Psoas muscle (tissue), 8 donors: ENCODE results near the gene CMTR2. TPM values are rescaled to one million over a fixed set of nuclear protein-coding genes. Genes with fewer than 3 reads are reported as not detected.

Source experiments
- ATAC-seq, 4 donors: fragments of 200-7000 bp; cut with Tn5 transposase; one replicate each; pipeline ENCODE4 v1.9.1; 2020; ENCODE audit warnings: moderate library complexity in 3 of 4, mild to moderate bottlenecking in 2 of 4
- DNase-seq, 2 donors: peaks; one replicate each; pipeline ENCODE4 v3.0.0-alpha.2; 2020
- H3K27ac ChIP-seq: fragments of 200-600 bp; one replicate; pipeline ENCODE4 v1.8.0; 2022
- H3K27me3 ChIP-seq, 3 donors: fragments of 200-600 bp in 1 of 3; one replicate each; pipeline versions ENCODE4 v1.6.1 to v1.8.0; 2013 to 2022; ENCODE audit warnings: low read length in 2 of 3, mild to moderate bottlenecking in 2 of 3, moderate library complexity in 1 of 3; ENCODE audit not compliant: insufficient read depth in 3 of 3
- H3K36me3 ChIP-seq, 2 donors: fragments of 200-600 bp in 1 of 2; one replicate each; pipeline versions ENCODE4 v1.6.1 to v1.8.0; 2013 to 2022; ENCODE audit warnings: low read depth in 1 of 2, mild to moderate bottlenecking in 1 of 2, moderate library complexity in 1 of 2; ENCODE audit not compliant: insufficient read depth in 1 of 2
- H3K4me1 ChIP-seq: fragments of 200-600 bp; one replicate; pipeline ENCODE4 v1.8.0; 2022
- H3K4me3 ChIP-seq: fragments of 200-600 bp; one replicate; pipeline ENCODE4 v1.8.0; 2022; ENCODE audit warnings: mild to moderate bottlenecking
- H3K9me3 ChIP-seq: fragments of 200-600 bp; one replicate; pipeline ENCODE4 v1.8.0; 2022
- CTCF ChIP-seq: fragments of 200-600 bp; IDR thresholded peaks from one replicate; pipeline ENCODE4 v1.8.0; 2022; ENCODE audit warnings: antibody characterized with exemption
- WGBS, 3 donors: extraction: QIAGEN DNeasy Blood & Tissue Kit; methylation state at CpG; one replicate each; pipeline versions ENCODE4 v1.1.6 to v1.1.7; 2013; 5-methylcytosine and 5-hydroxymethylcytosine counted together
- intact Hi-C, 2 donors: fragments of 100-400 bp; cut with DNase I; formaldehyde crosslinking; loops; one replicate each; pipeline versions ENCODE4 v1.11.0 to v1.14.2; 2022
- polyA plus RNA-seq, 3 donors: library from polyadenylated mRNA; stranded (reverse); fragments of 200-250 nt; gene quantifications; one replicate each; pipeline ENCODE4 v1.2.3, GENCODE V29; 2013
- total RNA-seq, 4 donors: library from RNA; stranded (reverse); fragmentation: NEBNext Ultra II Directional in 2 of 4; extraction: Animal tissue kit (Norgen Biotek cat#: 25700) in 2 of 4; gene quantifications; one replicate each; pipeline versions ENCODE4 v1.2.1 to v1.2.4, GENCODE V29; 2021 to 2023
- donor health status: healthy with polysubstance abuse.
- donor health status: DM: no; HTN: no; CAD: no; lungs with moderate emphysema.
- donor health status: Bipolar disorder and iron deficiency.
- donor health status: healthy.
- donor health status: DM: yes; HTN: yes; CAD: no.
- donor health status: DM: no; HTN: no; CAD: no.
- donor health status: DM: no; HTN: no; CAD: no.
- donor health status: DM: yes; HTN: yes; CAD: no.

The CMTR2 gene
- total and polyA plus RNA-seq, 7 donors = 4.3 to 15.8 (median 9.2) TPM

DNA sequence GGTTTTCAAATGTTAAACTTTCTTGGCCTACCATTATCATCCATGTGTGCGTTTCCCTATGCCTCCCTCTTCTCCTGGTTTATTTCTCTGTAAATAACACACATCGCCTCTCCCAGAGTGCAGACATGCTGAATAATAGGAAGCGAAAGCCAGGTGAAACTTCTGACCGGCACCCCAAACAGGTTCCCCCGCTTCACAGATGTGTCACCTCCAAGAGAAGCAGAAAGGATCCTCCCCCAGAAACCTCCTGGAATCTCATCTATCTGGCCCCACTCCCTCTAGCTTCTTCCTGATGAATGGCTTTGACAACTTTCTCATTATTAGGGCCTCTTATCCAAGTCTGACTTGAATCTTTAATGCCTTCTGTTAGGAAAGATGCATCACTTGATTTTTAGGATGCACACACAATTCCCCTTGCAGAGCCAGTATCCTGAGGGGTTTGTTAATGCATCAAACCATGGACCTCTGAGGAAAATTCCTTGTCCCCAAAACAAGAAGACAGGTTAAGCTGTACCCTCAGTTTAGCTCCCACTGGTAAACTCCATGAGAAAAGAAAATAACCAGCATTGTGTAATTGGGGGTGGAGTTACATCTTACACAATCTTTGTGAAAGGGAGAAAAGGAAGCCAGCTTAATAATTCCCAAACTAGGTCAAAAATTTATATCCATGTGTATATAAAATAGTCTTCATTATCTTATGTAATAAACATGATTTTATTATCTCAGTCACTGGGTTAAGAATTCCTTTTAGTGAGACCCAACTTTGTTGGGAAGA lies 38.6 kb downstream of the CMTR2 start:
- 90 to 94% (median 91%) methylated on average over 5 of the region's 5 CpGs for WGBS, 3 donors
- no peaks in the 10 kb centered on the region for H3K9me3 ChIP-seq
- H3K27me3 ChIP-seq = no peaks in the 10 kb centered on the region
- no peak for TF ChIP-seq CTCF
- DNase-seq = no peak
- H3K36me3 ChIP-seq = no peaks in the 10 kb centered on the region
- H3K27ac ChIP-seq = no peak overlapping the region
- intact Hi-C loops = no loop called here
- H3K4me1 ChIP-seq = no peaks in the 10 kb centered on the region
- H3K4me3 ChIP-seq = no peak overlapping the region
- no peak for ATAC-seq

- no peak overlapping the region for H3K4me3 ChIP-seq
- H3K27me3 ChIP-seq = no peaks in the 10 kb centered on the region
- ATAC-seq (no peak), DNase-seq (no peak)
- WGBS, 3 donors = 34 to 42% (median 41%) methylated on average over 1 of the region's 1 CpG
- no peak overlapping the region for H3K27ac ChIP-seq
- intact Hi-C loops = no loop called here
- no peak for TF ChIP-seq CTCF
- no peaks in the 10 kb centered on the region for H3K9me3 ChIP-seq
- H3K36me3 ChIP-seq = no peaks in the 10 kb centered on the region
- no peaks in the 10 kb centered on the region for H3K4me1 ChIP-seq
Measured at GRCh38 chr16:71249399-71249798, 39.8 kb downstream of the CMTR2 start.

DNA sequence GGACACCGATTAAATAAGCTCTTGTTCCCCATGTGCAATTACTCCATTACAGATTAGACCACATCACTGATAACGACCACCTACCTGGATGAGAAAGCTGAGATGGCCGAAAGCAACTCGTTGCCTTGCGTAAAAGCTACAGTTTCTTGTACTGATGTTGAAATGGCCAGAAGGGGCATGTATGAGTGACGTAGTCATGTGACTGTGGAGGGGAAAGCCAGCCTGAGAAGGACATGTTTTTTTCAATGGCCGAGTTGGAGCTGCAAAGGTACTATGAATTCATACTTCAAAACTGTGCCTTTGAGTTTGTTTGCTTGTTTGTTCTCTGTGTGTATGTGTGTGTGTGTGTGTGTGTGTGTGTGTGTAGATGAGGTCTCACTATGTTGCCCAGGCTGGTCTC lies 41.7 kb downstream of the CMTR2 start:
- no peak for ATAC-seq

GRCh38 chr16:71246309-71246708 lies 42.9 kb downstream of the CMTR2 start:
- H3K4me3 ChIP-seq = no peak overlapping the region
- TF ChIP-seq CTCF = no peak
- no peaks in the 10 kb centered on the region for H3K4me1 ChIP-seq
- no peaks in the 10 kb centered on the region for H3K27me3 ChIP-seq
- no peak for DNase-seq
- no peaks in the 10 kb centered on the region for H3K9me3 ChIP-seq
- intact Hi-C loops = no loop called here
- H3K27ac ChIP-seq = no peak overlapping the region
- ATAC-seq = no peak
- H3K36me3 ChIP-seq = no peaks in the 10 kb centered on the region

More for the DNA sequence above, 41.7 kb downstream of the CMTR2 start:
- no peaks in the 10 kb centered on the region for H3K27me3 ChIP-seq
- 87 to 89% (median 88%) methylated on average over 7 of the region's 7 CpGs for WGBS, 3 donors
- no peak for TF ChIP-seq CTCF
- intact Hi-C loops = no loop called here
- H3K4me3 ChIP-seq = no peak overlapping the region
- no peaks in the 10 kb centered on the region for H3K9me3 ChIP-seq
- no peaks in the 10 kb centered on the region for H3K36me3 ChIP-seq
- H3K4me1 ChIP-seq = no peaks in the 10 kb centered on the region
- no peak overlapping the region for H3K27ac ChIP-seq
- no peak for DNase-seq

- Histone ChIP-seq H3K27ac (no peak overlapping the region), H3K9me3 (no peaks in the 10 kb centered on the region), H3K27me3 (no peaks in the 10 kb centered on the region), H3K36me3 (no peaks in the 10 kb centered on the region), H3K4me1 (no peaks in the 10 kb centered on the region), H3K4me3 (no peak overlapping the region)
- ATAC-seq (no peak), DNase-seq (no peak)
- no peak for TF ChIP-seq CTCF
- 89 to 92% (median 91%) methylated on average over 1 of the region's 1 CpG for WGBS, 3 donors
- intact Hi-C loops = no loop called here
Measured at GRCh38 chr16:71244521-71244920, 44.7 kb downstream of the CMTR2 start.
